OCI-LY3 (cell line): ENCODE measurements around the gene SNX4.

Experiments used
- H2AFZ ChIP-seq: fragments of 200-600, 300-600 bp; shearing (Covaris generic); 2 replicates; pipeline ENCODE4 v1.6.0; 2014; ENCODE audit warnings: antibody characterized with exemption, low read depth, low read length
- H3K27ac ChIP-seq: fragments of 200-600, 300-600 bp; sonication (generic); 2 replicates; pipeline ENCODE4 v1.5.1; 2014; ENCODE audit warnings: mild to moderate bottlenecking, low read length, moderate library complexity, mixed read lengths
- H3K27me3 ChIP-seq: fragments of 200-600, 300-600 bp; sonication (generic); 2 replicates; pipeline ENCODE4 v1.6.1; 2014; ENCODE audit warnings: low read depth, low read length, mixed read lengths
- H3K36me3 ChIP-seq: fragments of 200-600, 300-600 bp; sonication (generic); replicated peaks from 2 replicates; pipeline ENCODE3; 2014; ENCODE audit warnings: low read depth, low read length, mixed read lengths
- H3K4me1 ChIP-seq: fragments of 300-600, 200-600 bp; sonication (generic); 2 replicates; pipeline ENCODE4 v1.6.1; 2014; ENCODE audit warnings: low read length, mixed read lengths
- H3K4me2 ChIP-seq: fragments of 200-600, 300-600 bp; sonication (generic); 2 replicates; pipeline ENCODE4 v1.6.1; 2014; ENCODE audit warnings: low read length, mixed read lengths
- H3K4me3 ChIP-seq: fragments of 300-600, 200-600 bp; sonication (generic); 2 replicates; pipeline ENCODE4 v1.5.1; 2014; ENCODE audit warnings: antibody characterized with exemption, mild to moderate bottlenecking, low read length, moderate library complexity
- H3K79me2 ChIP-seq: fragments of 300-600, 200-600 bp; shearing (Covaris generic); 2 replicates; pipeline ENCODE4 v1.6.1; 2014; ENCODE audit warnings: mild to moderate bottlenecking, low read length, mixed read lengths
- H3K9ac ChIP-seq: fragments of 300-600, 200-600 bp; shearing (Covaris generic); 2 replicates; pipeline ENCODE4 v1.6.0; 2014; ENCODE audit warnings: mild to moderate bottlenecking, low read length, moderate library complexity
- H3K9me3 ChIP-seq: fragments of 200-600, 300-600 bp; shearing (Covaris generic); 2 replicates; pipeline ENCODE4 v1.6.1; 2014; ENCODE audit warnings: low read length, mixed read lengths; ENCODE audit not compliant: insufficient read depth
- H4K20me1 ChIP-seq: fragments of 200-600, 300-600 bp; sonication (generic); 2 replicates; pipeline ENCODE4 v1.6.1; 2016; ENCODE audit warnings: low read length, mixed read lengths; ENCODE audit not compliant: insufficient read depth
- EZH2phosphoT487 ChIP-seq: fragments of 200-600 bp; shearing (Covaris generic); IDR thresholded peaks from 2 replicates; pipeline ENCODE4 v1.6.1; 2018; ENCODE audit warnings: antibody characterized with exemption, mixed run types, low read depth
- TF ChIP-seq, protein P1 (sequence below): fragments of 200-600, 300-600 bp; sonication (generic); IDR thresholded peaks from 2 replicates; pipeline ENCODE4 v1.5.1; 2014; ENCODE audit warnings: antibody characterized with exemption, low read length, low read depth

SNX4 gene

DNA sequence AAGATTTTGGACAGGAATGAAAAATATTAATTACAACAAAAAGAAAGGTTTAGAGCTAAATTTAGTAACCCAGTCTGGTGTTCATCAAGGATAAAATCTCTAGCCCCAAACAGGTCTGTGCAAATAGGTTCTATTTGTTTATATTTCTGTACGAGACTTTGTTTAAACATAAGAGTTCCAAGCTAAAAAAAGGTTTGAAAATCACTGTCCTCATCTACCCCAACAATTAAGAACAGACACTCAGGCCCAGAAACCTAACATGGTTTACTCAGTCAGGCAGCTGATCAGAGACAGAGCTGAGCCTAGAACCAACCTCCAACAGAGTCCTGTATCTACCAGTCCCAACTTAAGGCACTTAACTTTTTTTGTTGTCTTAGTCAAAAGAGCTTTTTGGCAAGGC, 49.3 kb downstream of the SNX4 start:
- no peaks in the 10 kb centered on the region for H3K27me3 ChIP-seq
- no peak overlapping the region for H3K27ac ChIP-seq
- H3K79me2 ChIP-seq = no peaks in the 10 kb centered on the region
- H3K4me1 ChIP-seq = no peaks in the 10 kb centered on the region
- H2AFZ ChIP-seq = no peak overlapping the region
- H3K9ac ChIP-seq = no peak overlapping the region
- no peak overlapping the region for H3K4me2 ChIP-seq
- no peaks in the 10 kb centered on the region for H4K20me1 ChIP-seq
- TF ChIP-seq EZH2phosphoT487 = no peak
- TF ChIP-seq, protein P1, sequence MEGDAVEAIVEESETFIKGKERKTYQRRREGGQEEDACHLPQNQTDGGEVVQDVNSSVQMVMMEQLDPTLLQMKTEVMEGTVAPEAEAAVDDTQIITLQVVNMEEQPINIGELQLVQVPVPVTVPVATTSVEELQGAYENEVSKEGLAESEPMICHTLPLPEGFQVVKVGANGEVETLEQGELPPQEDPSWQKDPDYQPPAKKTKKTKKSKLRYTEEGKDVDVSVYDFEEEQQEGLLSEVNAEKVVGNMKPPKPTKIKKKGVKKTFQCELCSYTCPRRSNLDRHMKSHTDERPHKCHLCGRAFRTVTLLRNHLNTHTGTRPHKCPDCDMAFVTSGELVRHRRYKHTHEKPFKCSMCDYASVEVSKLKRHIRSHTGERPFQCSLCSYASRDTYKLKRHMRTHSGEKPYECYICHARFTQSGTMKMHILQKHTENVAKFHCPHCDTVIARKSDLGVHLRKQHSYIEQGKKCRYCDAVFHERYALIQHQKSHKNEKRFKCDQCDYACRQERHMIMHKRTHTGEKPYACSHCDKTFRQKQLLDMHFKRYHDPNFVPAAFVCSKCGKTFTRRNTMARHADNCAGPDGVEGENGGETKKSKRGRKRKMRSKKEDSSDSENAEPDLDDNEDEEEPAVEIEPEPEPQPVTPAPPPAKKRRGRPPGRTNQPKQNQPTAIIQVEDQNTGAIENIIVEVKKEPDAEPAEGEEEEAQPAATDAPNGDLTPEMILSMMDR = no peak
- H3K4me3 ChIP-seq = no peak overlapping the region
- no peaks in the 10 kb centered on the region for H3K9me3 ChIP-seq
- H3K36me3 ChIP-seq = peaks cover 26% of the 10 kb centered on the region

DNA sequence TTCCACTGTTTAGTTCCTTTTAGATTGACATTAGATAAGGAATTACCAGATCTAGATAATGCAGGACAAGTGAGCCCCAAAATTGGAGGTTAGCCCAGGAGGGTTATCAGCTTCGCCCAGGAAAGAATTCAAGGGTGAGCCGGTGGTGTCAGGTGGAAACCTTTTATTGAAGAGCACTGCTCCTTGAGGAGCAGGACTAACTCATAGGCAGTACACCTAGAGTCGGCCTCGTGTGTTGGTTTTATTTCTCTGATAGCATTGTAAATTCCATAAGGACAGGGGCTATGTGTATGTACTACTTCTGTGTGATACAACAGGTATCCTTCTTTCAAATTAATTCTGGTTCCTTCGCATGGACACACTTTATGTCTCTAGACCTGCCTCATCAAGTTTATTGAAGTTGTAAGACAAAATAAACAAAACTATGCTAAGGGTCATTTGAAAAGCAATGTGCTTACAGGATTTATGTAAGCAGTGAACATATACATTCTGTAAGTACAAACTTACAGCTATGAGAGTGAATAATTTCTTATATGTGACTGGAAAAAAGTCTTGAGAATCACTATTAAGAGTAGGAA, 57.2 kb downstream of the SNX4 start:
- Histone ChIP-seq H3K4me3 (no peak overlapping the region), H3K4me2 (no peak overlapping the region), H4K20me1 (no peaks in the 10 kb centered on the region), H3K9ac (no peak overlapping the region), H3K27ac (no peak overlapping the region), H3K4me1 (no peaks in the 10 kb centered on the region), H3K27me3 (no peaks in the 10 kb centered on the region), H3K9me3 (no peaks in the 10 kb centered on the region), H2AFZ (no peak overlapping the region), H3K79me2 (no peaks in the 10 kb centered on the region), H3K36me3 (peaks cover 17% of the 10 kb centered on the region)
- TF ChIP-seq EZH2phosphoT487 = no peak
- TF ChIP-seq, protein P1 = no peak

DNA sequence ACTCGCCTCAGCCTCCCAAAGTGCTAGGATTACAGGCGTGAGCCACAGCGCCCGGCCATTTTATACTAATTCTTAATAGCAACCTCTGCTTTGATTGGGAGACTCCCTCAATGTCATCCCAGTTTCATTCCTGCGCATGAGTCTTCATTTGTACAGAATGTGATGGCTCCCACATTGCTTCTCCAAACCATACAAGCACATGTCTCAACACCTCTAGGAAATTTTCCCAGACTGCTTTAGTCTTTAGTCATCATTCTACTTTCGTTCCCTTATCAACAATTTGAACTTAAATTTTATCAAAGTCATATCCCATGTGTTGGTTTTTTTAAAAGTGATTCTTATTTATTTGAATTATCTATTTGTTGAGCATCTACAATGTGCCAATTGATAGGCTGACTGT, 58.1 kb downstream of the SNX4 start:
- Histone ChIP-seq H2AFZ (no peak overlapping the region), H4K20me1 (no peaks in the 10 kb centered on the region), H3K27ac (no peak overlapping the region), H3K4me2 (no peak overlapping the region), H3K4me3 (no peak overlapping the region), H3K9ac (no peak overlapping the region), H3K9me3 (no peaks in the 10 kb centered on the region), H3K4me1 (no peaks in the 10 kb centered on the region), H3K27me3 (no peaks in the 10 kb centered on the region), H3K36me3 (peaks cover 18% of the 10 kb centered on the region), H3K79me2 (no peaks in the 10 kb centered on the region)
- no peak for TF ChIP-seq EZH2phosphoT487
- TF ChIP-seq, protein P1 = no peak

DNA sequence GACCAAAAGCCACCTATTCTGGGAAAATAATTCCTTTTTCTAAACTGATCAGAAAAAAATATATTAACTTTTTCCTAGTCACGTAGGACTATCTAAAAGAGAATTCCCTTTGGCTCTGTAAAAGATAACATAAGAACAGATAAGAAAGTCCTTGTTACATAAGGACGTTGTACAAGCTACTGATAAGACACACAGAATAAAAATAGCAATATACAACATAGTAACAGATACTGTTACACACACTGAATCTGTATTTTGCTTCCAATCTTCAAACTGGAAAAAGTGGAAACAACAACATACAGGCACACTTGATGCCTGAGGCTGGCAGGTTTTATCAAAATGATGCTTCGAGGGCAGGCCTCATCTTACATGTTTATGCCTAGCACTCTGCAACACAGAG, 59.8 kb downstream of the SNX4 start:
- peaks cover 19% of the 10 kb centered on the region for H3K36me3 ChIP-seq
- no peak overlapping the region for H3K4me3 ChIP-seq
- no peaks in the 10 kb centered on the region for H3K9me3 ChIP-seq
- H3K4me1 ChIP-seq = no peaks in the 10 kb centered on the region
- H3K4me2 ChIP-seq = no peak overlapping the region
- H4K20me1 ChIP-seq = no peaks in the 10 kb centered on the region
- no peak overlapping the region for H2AFZ ChIP-seq
- H3K9ac ChIP-seq = no peak overlapping the region
- H3K27ac ChIP-seq = no peak overlapping the region
- H3K79me2 ChIP-seq = no peaks in the 10 kb centered on the region
- H3K27me3 ChIP-seq = no peaks in the 10 kb centered on the region
- TF ChIP-seq, protein P1 = no peak
- TF ChIP-seq EZH2phosphoT487 = no peak
